GM19467 (cell line): ENCODE data around the gene ABCG1.

Experiments
- ATAC-seq: cut with Tn5 transposase; IDR thresholded peaks from one replicate; pipeline ENCODE4 v1.9.1; 2021; ENCODE audit warnings: mild to moderate bottlenecking, moderate library complexity; ENCODE audit not compliant: unreplicated experiment

Gene ABCG1

DNA sequence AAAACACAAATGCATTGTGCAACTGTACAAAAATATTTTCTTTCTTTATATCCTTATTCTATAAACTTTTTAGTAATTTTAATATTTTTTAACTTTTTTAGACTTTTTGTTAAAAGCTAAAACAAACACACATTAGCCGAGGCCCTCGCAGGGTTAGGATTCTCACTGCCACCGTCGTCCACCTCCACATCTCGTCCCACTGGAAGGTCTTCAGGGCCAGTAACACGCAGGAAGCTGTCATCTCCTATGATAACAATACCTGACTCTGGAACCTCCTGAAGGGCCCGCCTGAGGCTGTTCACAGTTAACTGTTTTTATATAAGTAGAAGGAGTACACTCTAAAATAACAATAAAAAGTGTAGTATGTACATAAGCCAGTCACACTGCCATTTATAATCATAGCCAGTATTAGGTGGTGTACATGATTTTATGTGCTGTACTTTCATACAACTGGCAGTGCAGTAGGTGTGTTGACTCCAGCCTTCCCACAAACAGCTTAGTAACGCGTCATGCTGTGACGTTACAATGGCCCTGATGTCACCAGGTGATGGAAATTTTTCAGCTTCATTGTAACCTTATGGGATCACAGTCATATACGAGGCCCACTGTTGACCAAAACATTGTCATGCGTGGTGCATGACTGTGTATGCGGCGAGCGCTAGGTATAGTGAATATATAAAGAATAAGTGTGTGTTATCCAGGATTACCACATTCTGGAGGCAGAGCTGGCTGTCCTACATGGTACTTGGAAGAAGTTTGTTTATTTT is 123.0 kb downstream of the ABCG1 start:
- no peak for ATAC-seq

DNA sequence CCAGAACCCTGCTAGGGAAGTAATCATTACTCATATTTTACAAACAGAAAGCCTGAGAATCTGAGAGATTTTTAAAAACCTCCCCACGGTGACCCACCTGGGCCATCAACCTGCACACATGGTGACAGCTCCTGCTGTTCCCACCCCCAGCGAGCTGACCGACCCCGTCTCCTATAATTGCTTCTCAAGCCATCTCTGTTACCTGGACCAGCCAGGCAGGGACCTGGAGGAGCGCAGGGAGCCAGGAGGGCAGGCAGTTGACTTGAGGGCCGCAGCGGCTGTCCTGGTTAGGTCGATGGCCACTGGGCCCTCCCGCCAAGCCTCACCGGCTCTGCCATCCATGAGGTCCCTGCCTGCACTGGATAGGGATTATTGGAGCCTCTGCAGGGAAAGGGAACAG is 124.2 kb downstream of the ABCG1 start:
- no peak for ATAC-seq

DNA sequence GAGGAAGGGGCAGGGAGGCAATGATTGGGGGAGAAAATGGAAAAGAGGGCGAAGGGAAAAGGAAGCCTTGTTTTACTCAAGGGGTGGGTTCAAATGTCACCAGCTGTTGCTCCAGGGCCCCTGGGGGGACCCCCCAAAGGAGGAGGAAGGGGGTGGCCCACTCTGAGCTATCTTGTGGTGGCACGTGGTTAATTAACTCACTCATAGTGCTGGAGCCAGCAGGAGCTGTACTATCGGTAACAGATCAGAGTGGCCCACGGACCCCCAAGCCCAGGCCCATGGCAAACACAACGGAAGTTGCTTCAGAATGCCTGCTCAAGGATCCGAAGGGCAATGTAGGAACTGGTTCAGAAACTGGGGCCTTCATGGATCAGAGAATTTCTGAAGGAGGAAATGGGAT is 124.6 kb downstream of the ABCG1 start:
- no peak for ATAC-seq

DNA sequence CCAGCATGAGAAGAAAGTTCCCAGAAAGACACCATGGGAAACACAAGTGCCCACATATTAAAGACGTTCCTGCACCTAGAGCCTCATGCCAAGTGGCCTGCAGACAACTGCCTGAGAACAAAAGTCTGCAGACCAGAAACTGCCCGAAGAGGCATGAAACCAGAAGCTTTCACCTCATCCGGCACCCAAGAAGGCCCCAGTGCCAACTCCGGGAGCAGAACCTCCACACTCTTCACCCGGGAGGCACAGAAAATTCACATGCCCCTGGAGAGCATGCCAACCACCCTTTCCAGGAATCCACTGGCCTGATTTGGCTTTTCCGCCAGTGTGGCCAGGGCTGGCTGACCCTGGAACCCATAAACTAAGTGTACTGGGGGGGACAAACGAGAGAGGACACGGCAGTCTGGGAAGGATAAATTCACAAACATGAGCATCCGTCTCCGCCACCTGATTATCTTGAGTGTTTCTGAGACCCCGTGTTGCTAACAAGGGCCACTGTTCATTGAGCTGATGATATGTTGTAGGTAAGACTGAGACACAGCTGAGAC is 125.1 kb downstream of the ABCG1 start:
- no peak for ATAC-seq

DNA sequence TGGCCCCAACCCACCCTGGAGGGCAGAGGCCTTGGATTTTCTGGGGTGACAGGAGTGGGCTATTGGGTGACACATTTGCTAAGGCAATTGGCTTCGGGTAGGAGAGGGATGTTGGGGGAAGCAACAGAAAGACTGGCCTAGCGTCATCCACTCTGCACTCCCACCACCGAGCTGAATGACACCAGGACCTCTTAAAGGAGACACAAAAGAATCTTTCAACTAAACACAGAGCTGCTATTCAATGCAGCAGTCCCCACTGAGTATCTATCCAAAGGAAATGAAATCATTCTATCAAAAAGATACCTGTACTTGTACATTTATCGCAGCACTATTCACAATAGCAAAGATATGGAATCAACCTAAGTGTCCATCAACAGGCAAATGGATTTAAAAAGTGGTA is 125.7 kb downstream of the ABCG1 start:
- no peak for ATAC-seq

DNA sequence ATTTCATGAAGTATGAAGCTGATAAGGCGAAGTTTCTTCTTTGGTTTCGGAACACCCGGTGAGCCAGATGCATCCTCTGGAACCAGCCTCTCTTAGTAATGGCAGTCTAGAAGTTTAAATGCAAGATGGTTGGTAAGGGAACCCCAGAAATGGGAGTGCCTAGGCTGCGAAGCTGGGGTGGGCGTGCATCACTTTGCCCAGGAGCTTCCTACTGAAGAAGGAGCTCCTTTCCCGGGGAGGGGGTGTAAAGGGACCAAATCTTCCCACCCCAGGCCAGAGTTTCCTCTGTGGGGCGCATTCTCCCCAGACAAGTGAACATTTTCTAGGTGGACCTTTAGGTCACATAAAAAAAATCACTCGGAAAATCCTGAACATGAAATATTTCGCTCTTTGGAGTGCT is 127.5 kb downstream of the ABCG1 start:
- no peak for ATAC-seq
